H9 (cell line): ENCODE data around the gene RSPH9. TPM values are rescaled to one million over a fixed set of nuclear protein-coding genes. Genes with fewer than 3 reads are reported as not detected.

Source experiments
- DNase-seq: peaks from one replicate; pipeline ENCODE4 v3.0.0-alpha.2; 2017
- H2AFZ ChIP-seq: one replicate; pipeline ENCODE4 v1.6.1; 2013; ENCODE audit warnings: mild to moderate bottlenecking, low read length, control low read depth, moderate library complexity
- H2AK5ac ChIP-seq: 2 replicates; pipeline ENCODE4 v1.6.1; 2013; ENCODE audit warnings: low read length, control low read depth, mixed read lengths; ENCODE audit not compliant: insufficient read length
- H2BK120ac ChIP-seq: one replicate; pipeline ENCODE4 v1.6.1; 2013; ENCODE audit warnings: low read depth, mild to moderate bottlenecking, low read length, control low read depth, inconsistent platforms; ENCODE audit not compliant: poor library complexity, severe bottlenecking
- H2BK12ac ChIP-seq: 2 replicates; pipeline ENCODE4 v1.6.1; 2013; ENCODE audit warnings: low read length, control low read depth, mixed read lengths, low read depth; ENCODE audit not compliant: insufficient read length
- H2BK15ac ChIP-seq: 2 replicates; pipeline ENCODE4 v1.6.1; 2013; ENCODE audit warnings: low read depth, low read length, control low read depth
- H2BK20ac ChIP-seq: one replicate; pipeline ENCODE4 v1.6.1; 2013; ENCODE audit warnings: low read depth, mild to moderate bottlenecking, low read length, control low read depth, inconsistent platforms; ENCODE audit not compliant: poor library complexity, severe bottlenecking
- H2BK5ac ChIP-seq: 2 replicates; pipeline ENCODE4 v1.6.1; 2013; ENCODE audit warnings: low read length, control low read depth, mixed read lengths; ENCODE audit not compliant: insufficient read length
- H3K14ac ChIP-seq: 2 replicates; pipeline ENCODE4 v1.6.1; 2013; ENCODE audit warnings: low read length, control low read depth; ENCODE audit not compliant: insufficient read depth
- H3K18ac ChIP-seq: 2 replicates; pipeline ENCODE4 v1.6.1; 2013; ENCODE audit warnings: low read depth, mild to moderate bottlenecking, mixed read lengths, low read length, control low read depth; ENCODE audit not compliant: insufficient read length
- H3K23ac ChIP-seq: 2 replicates; pipeline ENCODE4 v1.6.1; 2013; ENCODE audit warnings: low read length, control low read depth, mixed read lengths, low read depth; ENCODE audit not compliant: insufficient read length
- H3K23me2 ChIP-seq: 2 replicates; pipeline ENCODE4 v1.6.1; 2013; ENCODE audit warnings: low read depth, mild to moderate bottlenecking, mixed read lengths, low read length, control low read depth; ENCODE audit not compliant: insufficient read length, poor library complexity, severe bottlenecking
- H3K27ac ChIP-seq: 2 replicates; pipeline ENCODE4 v1.5.1; 2013; ENCODE audit warnings: low read length, control low read depth, mixed read lengths, low read depth; ENCODE audit not compliant: insufficient read length
- H3K27me3 ChIP-seq: 2 replicates; pipeline ENCODE4 v1.6.1; 2013; ENCODE audit warnings: low read length, control low read depth, inconsistent platforms; ENCODE audit not compliant: insufficient read depth
- H3K4ac ChIP-seq: 2 replicates; pipeline ENCODE4 v1.6.1; 2013; ENCODE audit warnings: low read depth, mild to moderate bottlenecking, control low read depth, inconsistent platforms, low read length, moderate library complexity
- H3K4me1 ChIP-seq: 2 replicates; pipeline ENCODE4 v1.6.1; 2013; ENCODE audit warnings: low read length, control low read depth, inconsistent platforms; ENCODE audit not compliant: insufficient read depth
- H3K4me2 ChIP-seq: 2 replicates; pipeline ENCODE4 v1.6.1; 2013; ENCODE audit warnings: low read length, control low read depth, mixed read lengths; ENCODE audit not compliant: insufficient read length, insufficient read depth
- H3K56ac ChIP-seq: 2 replicates; pipeline ENCODE4 v1.6.1; 2013; ENCODE audit warnings: low read depth, mild to moderate bottlenecking, mixed read lengths, low read length, control low read depth; ENCODE audit not compliant: insufficient read length
- H3K79me1 ChIP-seq: 2 replicates; pipeline ENCODE4 v1.6.1; 2013; ENCODE audit warnings: low read depth, mild to moderate bottlenecking, moderate library complexity, low read length, control low read depth, inconsistent platforms; ENCODE audit not compliant: insufficient read depth, poor library complexity, severe bottlenecking
- H3K79me2 ChIP-seq: 2 replicates; pipeline ENCODE4 v1.6.1; 2013; ENCODE audit warnings: low read length, control low read depth, inconsistent platforms; ENCODE audit not compliant: insufficient read depth
- H3K9ac ChIP-seq: 2 replicates; pipeline ENCODE4 v1.6.1; 2013; ENCODE audit warnings: low read length, control low read depth, mixed read lengths; ENCODE audit not compliant: insufficient read length; ENCODE audit errors: extremely low read depth
- H3K9me3 ChIP-seq: one replicate; pipeline ENCODE4 v1.6.1; 2013; ENCODE audit warnings: low read depth, low read length, inconsistent platforms; ENCODE audit not compliant: control insufficient read depth
- H3T11ph ChIP-seq: one replicate; pipeline ENCODE4 v1.6.1; 2013; ENCODE audit warnings: mild to moderate bottlenecking, low read length, control low read depth, inconsistent platforms
- H4K20me1 ChIP-seq: one replicate; pipeline ENCODE4 v1.6.1; 2013; ENCODE audit not compliant: control insufficient read depth, insufficient read length, insufficient read depth
- H4K5ac ChIP-seq: 2 replicates; pipeline ENCODE4 v1.6.1; 2013; ENCODE audit warnings: low read depth, mild to moderate bottlenecking, mixed read lengths, low read length, control low read depth; ENCODE audit not compliant: insufficient read length
- H4K8ac ChIP-seq: replicated peaks from 2 replicates; pipeline ENCODE4 v1.6.1; 2013; ENCODE audit warnings: low read length, control low read depth, mixed read lengths, low read depth; ENCODE audit not compliant: insufficient read length
- H4K91ac ChIP-seq: 2 replicates; pipeline ENCODE4 v1.6.1; 2013; ENCODE audit warnings: low read depth, mild to moderate bottlenecking, moderate library complexity, mixed read lengths, low read length, control low read depth; ENCODE audit not compliant: insufficient read length
- H3K27ac Mint-ChIP-seq, 3 experiments: 2 replicates in 2 of 3; 3 replicates in 1 of 3; pipeline ENCODE4 v1.8.0; 2020 to 2021; ENCODE audit warnings: mixed read lengths in 3 of 3, mild to moderate bottlenecking in 1 of 3, moderate library complexity in 1 of 3
- H3K27me3 Mint-ChIP-seq: 2 replicates; pipeline ENCODE4 v1.8.0; 2021; ENCODE audit warnings: low read depth, mild to moderate bottlenecking, moderate library complexity, mixed read lengths
- H3K36me3 Mint-ChIP-seq, 3 experiments: 2 replicates in 2 of 3; 3 replicates in 1 of 3; pipeline ENCODE4 v1.8.0; 2020 to 2021; ENCODE audit warnings: low read depth in 3 of 3, mixed read lengths in 3 of 3; ENCODE audit not compliant: insufficient read depth in 1 of 3
- H3K4me1 Mint-ChIP-seq, 2 experiments: 2 replicates each; pipeline ENCODE4 v1.8.0; 2020; ENCODE audit warnings: mixed read lengths in 2 of 2
- H3K4me3 Mint-ChIP-seq, 2 experiments: 2 replicates in 1 of 2; 3 replicates in 1 of 2; pipeline ENCODE4 v1.8.0; 2020 to 2021; ENCODE audit warnings: mild to moderate bottlenecking in 2 of 2, mixed read lengths in 2 of 2, moderate library complexity in 1 of 2
- H3K9me3 Mint-ChIP-seq, 2 experiments: 2 replicates in 1 of 2; 3 replicates in 1 of 2; pipeline ENCODE4 v1.8.0; 2020; ENCODE audit warnings: mild to moderate bottlenecking in 2 of 2, mixed read lengths in 2 of 2, moderate library complexity in 1 of 2
- WGBS: extraction: QIAGEN DNeasy Blood & Tissue Kit; methylation state at CpG from one replicate; pipeline ENCODE4 v1.1.7; 2013; ENCODE audit warnings: missing lambda C conversion rate, low lambda C conversion rate, mixed read lengths; ENCODE audit not compliant: insufficient read length; ENCODE audit errors: extremely low coverage; 5-methylcytosine and 5-hydroxymethylcytosine counted together
- total RNA-seq: library from RNA; stranded (reverse); gene quantifications from 2 replicates; pipeline ENCODE4 v1.2.1, GENCODE V29; 2021
- TF ChIP-seq, protein P1 (sequence below): fragments of 200-600 bp; sonication (generic); conservative IDR thresholded peaks from 3 replicates; pipeline ENCODE4 v1.8.0; 2021; ENCODE audit warnings: antibody characterized with exemption, mild to moderate bottlenecking

Gene RSPH9
- total RNA-seq, 1 experiment from 2014 or later, result 0.39 TPM

DNA sequence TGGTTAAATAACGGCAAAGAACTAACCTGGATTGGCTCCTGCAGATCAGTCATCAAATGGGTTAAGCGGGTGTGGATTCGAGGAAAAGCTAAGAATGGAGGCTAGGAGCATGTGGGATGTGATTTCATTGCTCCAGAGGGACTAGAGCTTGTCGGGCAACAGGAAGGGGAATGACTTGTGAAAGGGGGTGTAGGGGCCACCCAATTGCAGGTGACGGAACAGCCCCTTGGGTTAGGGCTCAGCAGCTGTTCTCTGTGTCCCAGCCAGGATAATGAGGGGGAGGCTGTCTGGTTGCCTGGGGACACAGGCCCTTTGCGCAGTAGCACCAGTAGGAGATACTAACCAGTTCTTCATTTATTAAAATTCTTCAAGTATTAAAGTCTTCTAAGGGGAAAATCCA, 67.7 kb downstream of the RSPH9 start:
- H3K36me3 Mint-ChIP-seq, result 0 out of 7 replicates have a peak, but pooled peaks cover 0 to 4% (median 0%) of the 10 kb centered on the region in 3 experiments
- Histone ChIP-seq H4K91ac (no peak overlapping the region), H3K14ac (no peak overlapping the region), H3K9ac (no peak overlapping the region), H3K23ac (no peak overlapping the region), H3K79me2 (no peaks in the 10 kb centered on the region), H3K23me2 (no peaks in the 10 kb centered on the region), H3K4me1 (peaks cover 2% of the 10 kb centered on the region; the same call in 1 of the 2 replicates), H3K79me1 (no peaks in the 10 kb centered on the region), H3T11ph (no peak overlapping the region), H3K4ac (no peak overlapping the region), H3K4me2 (no peak overlapping the region), H3K27ac (no peak overlapping the region), H2BK5ac (no peak overlapping the region), H3K27me3 (no peaks in the 10 kb centered on the region), H2BK12ac (no peak overlapping the region), H3K9me3 (no peaks in the 10 kb centered on the region), H2AFZ (no peak overlapping the region), H2BK120ac (no peak overlapping the region), H3K56ac (no peak overlapping the region), H4K8ac (no peak overlapping the region), H2AK5ac (no peak overlapping the region), H2BK15ac (no peak overlapping the region), H4K5ac (no peak overlapping the region), H4K20me1 (no peaks in the 10 kb centered on the region), H2BK20ac (no peak overlapping the region), H3K18ac (no peak overlapping the region)
- peaks cover 26 to 41% of the 10 kb centered on the region in 2 experiments for H3K4me1 Mint-ChIP-seq
- TF ChIP-seq, protein P1, sequence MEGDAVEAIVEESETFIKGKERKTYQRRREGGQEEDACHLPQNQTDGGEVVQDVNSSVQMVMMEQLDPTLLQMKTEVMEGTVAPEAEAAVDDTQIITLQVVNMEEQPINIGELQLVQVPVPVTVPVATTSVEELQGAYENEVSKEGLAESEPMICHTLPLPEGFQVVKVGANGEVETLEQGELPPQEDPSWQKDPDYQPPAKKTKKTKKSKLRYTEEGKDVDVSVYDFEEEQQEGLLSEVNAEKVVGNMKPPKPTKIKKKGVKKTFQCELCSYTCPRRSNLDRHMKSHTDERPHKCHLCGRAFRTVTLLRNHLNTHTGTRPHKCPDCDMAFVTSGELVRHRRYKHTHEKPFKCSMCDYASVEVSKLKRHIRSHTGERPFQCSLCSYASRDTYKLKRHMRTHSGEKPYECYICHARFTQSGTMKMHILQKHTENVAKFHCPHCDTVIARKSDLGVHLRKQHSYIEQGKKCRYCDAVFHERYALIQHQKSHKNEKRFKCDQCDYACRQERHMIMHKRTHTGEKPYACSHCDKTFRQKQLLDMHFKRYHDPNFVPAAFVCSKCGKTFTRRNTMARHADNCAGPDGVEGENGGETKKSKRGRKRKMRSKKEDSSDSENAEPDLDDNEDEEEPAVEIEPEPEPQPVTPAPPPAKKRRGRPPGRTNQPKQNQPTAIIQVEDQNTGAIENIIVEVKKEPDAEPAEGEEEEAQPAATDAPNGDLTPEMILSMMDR, result no peak
- no peak overlapping the region for H3K4me3 Mint-ChIP-seq
- peaks cover 7% of the 10 kb centered on the region for H3K27me3 Mint-ChIP-seq
- DNase-seq, result no peak
- H3K27ac Mint-ChIP-seq, result no peak overlapping the region
- WGBS, result no CpG with 5 or more reads among the region's 6 CpGs
- H3K9me3 Mint-ChIP-seq, result no peaks in the 10 kb centered on the region; a peak in 1 of 5 replicates
